ENCODE measurements around the gene RWDD4.

Gene RWDD4

GRCh38 chr4:183635321-183635720, 23.7 kb downstream of the RWDD4 start:
- H3K4me3 ChIP-seq (ENCODE audit: low read depth, low read length): no peak overlapping the region
- no peak for DNase-seq (ENCODE audit: low read depth)
- no peak for TF ChIP-seq CTCF (IDR thresholded peaks at IDR 0.05; ENCODE audit: low read depth, low read length)
- no peak for TF ChIP-seq MYC (IDR thresholded peaks at IDR 0.05; ENCODE audit: low read depth, low read length)
- TF ChIP-seq MAX (IDR thresholded peaks at IDR 0.05; ENCODE audit: low read depth, low read length): no peak
- TF ChIP-seq POLR2A (IDR thresholded peaks at IDR 0.05; ENCODE audit: extremely low read depth, insufficient read length): no peak

- no peak overlapping the region for H3K4me3 ChIP-seq (ENCODE audit: low read depth, low read length)
- TF ChIP-seq MYC (IDR thresholded peaks at IDR 0.05; ENCODE audit: low read depth, low read length): no peak
- TF ChIP-seq MAX (IDR thresholded peaks at IDR 0.05; ENCODE audit: low read depth, low read length): no peak
- TF ChIP-seq CTCF (IDR thresholded peaks at IDR 0.05; ENCODE audit: low read depth, low read length): no peak
- TF ChIP-seq POLR2A (IDR thresholded peaks at IDR 0.05; ENCODE audit: extremely low read depth, insufficient read length): no peak
- no peak for DNase-seq (ENCODE audit: low read depth)
Measured at GRCh38 chr4:183633476-183634400, 25.2 kb downstream of the RWDD4 start.

GRCh38 chr4:183632689-183633088, 26.3 kb downstream of the RWDD4 start:
- H3K4me3 ChIP-seq (ENCODE audit: low read depth, low read length): no peak overlapping the region
- DNase-seq (ENCODE audit: low read depth): no peak
- TF ChIP-seq MAX (IDR thresholded peaks at IDR 0.05; ENCODE audit: low read depth, low read length) (no peak), CTCF (IDR thresholded peaks at IDR 0.05; ENCODE audit: low read depth, low read length) (no peak), MYC (IDR thresholded peaks at IDR 0.05; ENCODE audit: low read depth, low read length) (no peak), POLR2A (IDR thresholded peaks at IDR 0.05; ENCODE audit: extremely low read depth, insufficient read length) (no peak)

- no peak for DNase-seq (ENCODE audit: low read depth)
Measured at GRCh38 chr4:183631577-183632198, 27.3 kb downstream of the RWDD4 start.

More at GRCh38 chr4:183631577-183632198, 27.3 kb downstream of the RWDD4 start:
- H3K4me3 ChIP-seq (ENCODE audit: low read depth, low read length): no peak overlapping the region
- TF ChIP-seq MAX (IDR thresholded peaks at IDR 0.05; ENCODE audit: low read depth, low read length) (no peak), CTCF (IDR thresholded peaks at IDR 0.05; ENCODE audit: low read depth, low read length) (no peak), MYC (IDR thresholded peaks at IDR 0.05; ENCODE audit: low read depth, low read length) (no peak), POLR2A (IDR thresholded peaks at IDR 0.05; ENCODE audit: extremely low read depth, insufficient read length) (no peak)
